ENCODE measurements around the gene GAS1.

GAS1 gene

DNA sequence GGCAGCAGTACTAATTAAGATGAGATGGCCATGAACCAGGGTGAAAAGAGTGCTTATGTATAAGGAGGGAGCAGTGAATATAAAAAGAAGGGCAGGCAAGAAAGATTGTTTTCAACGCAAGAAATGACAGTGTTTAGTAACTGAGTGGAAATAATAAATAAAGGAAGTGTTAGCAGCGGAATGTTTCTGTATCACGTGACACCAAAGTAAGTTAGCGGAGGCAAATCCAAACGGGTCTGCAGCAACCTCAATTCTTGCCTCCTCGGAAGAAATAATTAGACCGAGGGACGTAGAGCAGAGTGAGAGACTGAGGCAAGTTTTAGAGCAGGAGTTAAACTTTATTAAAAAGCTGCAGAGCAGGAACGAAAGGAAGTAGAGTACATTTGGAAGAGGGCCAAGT is 15.4 kb upstream of the GAS1 start:
- DNase-seq (ENCODE audit: low read depth): no peak

- no peak for DNase-seq (ENCODE audit: low read depth)
Measured at GRCh38 chr9:86960938-86961337, 13.6 kb upstream of the GAS1 start.

DNA sequence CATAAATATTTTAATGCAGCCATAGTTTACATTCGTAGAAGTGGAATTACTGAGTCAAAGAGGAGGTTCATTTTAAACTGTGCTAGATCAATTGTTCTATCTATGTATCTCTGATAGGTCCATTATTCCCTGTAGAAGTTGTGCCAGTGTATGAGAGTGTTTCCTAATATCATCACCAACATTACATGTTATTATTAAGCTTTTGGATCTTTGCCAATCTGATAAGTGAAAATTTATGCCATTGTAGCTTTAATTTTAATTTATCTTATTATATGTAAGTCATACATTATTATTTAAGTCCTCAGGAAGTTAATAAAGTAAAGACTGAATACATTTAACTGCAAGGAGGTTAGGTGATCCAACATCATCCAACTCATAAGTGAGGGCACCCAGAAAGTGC is 10.9 kb upstream of the GAS1 start:
- DNase-seq (ENCODE audit: low read depth): no peak

DNA sequence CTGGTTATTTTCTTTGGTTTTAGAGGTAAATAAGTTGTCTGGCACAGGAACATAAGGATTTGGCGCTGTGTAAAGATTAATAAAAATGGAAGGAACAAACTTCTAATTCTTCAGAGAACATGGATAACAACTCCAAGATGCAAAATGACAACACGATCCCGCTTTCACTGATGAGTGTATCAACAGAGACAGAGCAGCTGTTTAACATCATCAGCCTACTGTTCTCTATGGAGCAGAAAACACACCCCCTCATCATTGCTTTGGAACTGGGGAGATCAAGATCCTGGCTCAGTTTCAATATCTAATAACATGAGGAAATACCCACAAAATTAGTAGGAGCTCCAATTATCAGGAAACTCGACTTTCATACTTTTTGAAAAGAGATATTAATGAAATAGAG is 8.3 kb upstream of the GAS1 start:
- no peak for DNase-seq (ENCODE audit: low read depth)

DNA sequence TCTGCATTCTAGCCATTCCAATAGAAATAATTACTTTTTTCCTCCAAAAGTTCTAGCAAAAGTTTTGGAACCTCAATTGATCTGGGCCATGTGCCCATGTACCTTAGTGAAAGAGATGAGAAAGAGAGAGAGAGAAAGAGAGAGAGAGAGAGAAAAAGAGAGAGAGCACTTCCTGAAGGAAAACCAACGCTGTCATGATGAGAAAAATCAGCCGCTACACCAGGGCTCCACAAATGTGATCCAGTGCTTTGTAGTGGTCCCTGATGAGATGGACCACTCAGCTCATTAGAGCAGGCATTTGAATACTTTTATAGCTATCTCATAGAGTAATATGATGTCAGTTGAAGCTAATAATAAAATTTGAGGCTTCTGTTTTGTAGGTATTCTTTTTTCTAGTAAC is 7.7 kb upstream of the GAS1 start:
- DNase-seq (ENCODE audit: low read depth): no peak

- no peak for DNase-seq (ENCODE audit: low read depth)
Measured at GRCh38 chr9:86953181-86953580, 5.9 kb upstream of the GAS1 start.

DNA sequence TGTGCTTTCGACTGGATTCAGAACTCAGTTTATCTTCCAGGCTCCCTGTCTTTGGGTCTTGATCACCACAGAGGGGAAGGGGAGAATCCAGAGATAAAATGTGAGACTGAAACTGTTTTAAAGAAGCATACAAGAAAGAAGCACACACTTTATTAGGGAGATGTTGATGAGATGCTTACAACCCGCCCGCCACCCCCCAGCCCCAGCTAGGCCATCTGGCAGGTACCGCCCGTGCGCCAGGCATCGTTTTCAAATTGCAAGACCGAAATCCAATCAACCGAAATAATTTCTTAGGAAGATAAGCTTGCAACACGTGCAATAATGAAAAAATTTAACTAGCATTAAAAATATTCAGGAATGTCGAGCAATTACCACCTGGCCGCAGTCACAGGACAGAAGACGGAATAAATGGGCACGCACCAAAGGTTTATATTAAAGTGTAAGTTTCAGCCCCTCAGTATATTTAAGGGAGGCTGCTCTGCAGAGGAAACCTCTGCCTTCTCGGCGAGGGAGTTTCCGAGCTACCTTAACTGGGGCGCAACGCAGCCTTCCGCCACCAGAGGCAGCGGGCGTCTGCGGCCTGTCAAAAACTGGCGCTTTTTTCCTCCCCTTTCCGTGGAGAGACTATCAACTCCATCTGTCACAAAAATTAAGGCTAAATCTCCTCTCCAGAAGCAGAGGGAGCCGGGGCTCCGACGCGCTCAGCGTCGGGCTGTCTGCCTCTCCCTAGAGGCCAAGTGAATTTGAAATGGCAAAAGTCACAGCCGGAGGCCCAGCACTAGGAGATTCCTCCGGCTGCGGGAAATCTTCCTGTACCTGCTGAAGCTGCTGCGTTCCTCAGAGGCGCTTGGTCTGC is 996 bp upstream of the GAS1 start:
- peak; percentile 59 for DNase-seq (ENCODE audit: low read depth)

DNA sequence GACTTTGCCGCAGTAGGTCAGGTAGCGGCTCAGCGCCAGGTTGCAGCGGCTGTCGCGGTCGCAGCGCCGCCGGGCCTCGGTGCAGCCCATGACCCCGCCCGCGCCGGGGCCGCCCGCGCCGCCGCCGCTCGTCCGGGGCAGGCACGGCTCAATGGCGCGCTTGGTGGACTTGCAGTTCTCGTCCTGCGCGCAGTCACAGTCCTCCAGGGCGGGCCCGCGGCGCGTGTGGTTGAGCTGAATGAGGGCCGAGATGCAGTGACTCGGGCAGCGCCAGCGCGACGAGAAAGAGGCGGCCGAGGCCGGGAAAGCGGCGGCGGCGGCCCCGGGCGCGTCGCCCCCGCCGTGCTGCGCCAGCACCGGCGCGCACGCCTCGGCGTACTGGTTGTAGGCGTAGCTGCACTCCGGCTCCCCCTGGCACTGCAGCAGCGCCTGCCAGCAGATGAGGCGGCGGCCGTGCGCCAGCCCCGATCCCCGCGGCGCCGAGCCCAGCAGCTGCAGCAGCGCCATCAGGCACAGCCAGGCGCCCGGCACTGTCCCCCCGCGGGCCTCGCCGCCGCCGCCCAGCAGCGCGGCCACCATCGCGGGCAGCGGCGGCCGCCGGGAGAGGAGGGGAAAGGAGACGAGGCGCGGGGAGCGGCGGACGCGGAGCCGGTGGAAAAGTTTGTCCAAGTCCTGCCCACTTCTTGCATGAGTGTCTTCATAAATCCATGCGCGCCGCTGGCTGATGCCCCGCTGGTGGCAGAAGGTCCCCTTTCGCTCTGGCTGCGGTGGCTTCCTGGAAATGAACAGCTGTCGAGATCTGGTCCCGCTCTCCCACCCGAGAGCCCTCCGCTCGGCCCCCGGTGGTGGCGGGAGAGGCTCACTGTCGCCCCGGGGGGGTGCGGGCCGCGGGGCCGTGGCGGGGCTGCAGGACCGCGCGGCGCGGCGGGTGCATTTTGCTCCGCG is 833 bp downstream of the GAS1 start:
- no peak for DNase-seq (ENCODE audit: low read depth)

DNA sequence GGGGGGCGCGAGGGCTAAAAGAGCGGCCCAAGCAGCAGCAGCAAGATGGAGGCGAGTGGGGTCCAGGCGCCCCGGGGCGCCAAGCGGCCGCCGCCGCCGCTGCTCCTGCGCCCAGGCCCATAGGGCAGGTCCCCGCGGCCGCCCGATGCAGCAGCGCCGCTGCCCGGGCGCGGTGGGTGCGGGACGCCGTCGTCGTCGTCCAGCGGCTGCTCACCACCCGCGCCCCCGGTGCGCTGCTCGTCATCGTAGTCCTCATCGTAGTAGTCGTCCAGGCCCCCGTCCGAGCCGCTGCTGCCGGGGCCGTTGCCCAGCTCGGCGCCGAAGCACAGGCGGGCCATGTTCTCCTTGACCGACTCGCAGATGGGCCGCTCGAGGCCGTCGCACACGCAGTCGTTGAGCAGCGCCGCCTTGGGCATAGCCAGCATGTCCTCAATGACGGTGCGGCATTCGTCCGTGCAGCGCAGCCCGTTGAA is 1.5 kb downstream of the GAS1 start:
- DNase-seq (ENCODE audit: low read depth): no peak

DNA sequence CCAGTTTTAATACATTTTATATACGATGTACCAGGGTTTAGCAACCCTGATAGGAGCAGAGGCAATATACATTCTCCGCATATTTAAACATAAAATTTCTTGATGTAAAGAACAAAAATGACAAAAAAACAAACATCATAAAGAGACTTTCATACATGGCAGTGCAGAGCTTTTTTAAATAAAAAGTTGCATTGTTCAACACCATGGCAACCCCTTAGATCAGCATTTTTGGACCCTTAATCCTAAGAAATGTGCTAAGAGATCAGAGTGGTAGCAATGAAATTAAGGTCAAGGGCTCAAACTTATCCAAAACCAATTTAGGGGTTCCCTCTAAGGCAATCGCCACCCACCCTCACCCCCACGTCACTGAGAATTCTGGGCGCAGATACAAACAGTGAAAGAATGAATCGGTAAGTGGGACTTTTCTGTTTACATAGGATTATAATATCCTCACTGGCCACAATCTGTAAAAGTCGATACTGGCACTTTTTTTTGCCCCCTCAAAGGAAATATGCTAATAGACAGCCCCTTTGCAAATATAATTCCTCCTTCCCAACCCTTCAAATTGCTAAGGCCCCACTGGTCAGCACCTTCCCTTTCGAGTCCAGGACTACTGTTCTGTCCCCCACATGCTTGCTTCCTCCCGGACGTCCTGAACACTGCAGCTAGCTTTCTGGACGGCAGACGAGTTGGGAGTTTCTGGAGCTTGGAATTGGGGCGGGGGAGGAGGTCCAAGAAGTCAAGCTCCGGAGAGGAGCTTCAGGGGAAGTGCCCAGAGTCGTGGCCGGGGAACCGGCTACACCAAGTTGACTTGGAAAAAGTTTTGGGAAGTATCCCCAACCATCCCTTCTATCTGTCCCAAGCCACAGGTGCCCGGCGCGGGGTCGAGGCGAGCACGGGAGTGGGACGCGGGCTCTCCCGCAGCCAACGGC is 2.2 kb downstream of the GAS1 start:
- no peak for DNase-seq (ENCODE audit: low read depth)

- no peak for DNase-seq (ENCODE audit: low read depth)
Measured at GRCh38 chr9:86943201-86944113, 3.8 kb downstream of the GAS1 start.

- DNase-seq (ENCODE audit: low read depth): no peak
Measured at GRCh38 chr9:86942281-86943200, 4.8 kb downstream of the GAS1 start.

GRCh38 chr9:86941197-86941596 is 6.1 kb downstream of the GAS1 start:
- DNase-seq (ENCODE audit: low read depth): no peak

DNA sequence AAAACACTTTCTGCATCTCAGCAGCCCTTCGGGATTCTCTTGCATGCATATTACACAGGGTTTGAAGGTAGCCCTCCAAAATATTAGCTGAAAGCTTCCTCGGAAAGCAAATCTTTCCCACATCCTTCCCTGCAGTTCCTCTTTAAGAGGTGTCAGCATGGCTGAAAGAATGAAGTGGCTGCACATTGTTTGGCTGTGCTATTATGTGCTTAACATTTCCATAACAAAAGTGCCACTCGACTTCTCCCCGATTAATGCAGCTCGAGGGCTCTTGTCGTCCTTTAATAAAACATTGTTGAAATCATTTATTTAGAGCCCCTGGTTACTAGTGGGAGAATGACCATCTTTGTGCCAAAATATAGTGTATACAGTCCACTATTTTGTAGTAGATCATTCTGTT is 6.5 kb downstream of the GAS1 start:
- no peak for DNase-seq (ENCODE audit: low read depth)

DNA sequence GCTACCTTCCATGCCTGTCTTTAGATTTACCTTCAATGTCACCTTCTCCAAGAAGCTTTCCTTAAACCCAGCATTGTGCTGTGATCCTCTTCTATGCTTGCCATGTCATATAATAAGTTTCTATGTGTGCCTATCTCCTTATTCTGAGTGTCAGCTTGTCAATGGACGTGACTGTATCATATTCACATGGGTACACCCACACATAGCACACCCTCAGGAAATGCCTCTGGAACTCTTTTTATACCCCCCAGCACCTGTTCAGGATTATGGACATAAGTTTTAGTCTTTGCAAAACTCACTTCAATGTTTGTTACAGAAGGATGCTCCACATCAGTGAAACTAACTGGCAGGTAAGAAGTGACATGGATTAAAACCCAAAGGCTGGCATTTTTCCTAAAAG is 7.4 kb downstream of the GAS1 start:
- DNase-seq (ENCODE audit: low read depth): no peak

- no peak for DNase-seq (ENCODE audit: low read depth)
Measured at GRCh38 chr9:86939321-86939720, 8.0 kb downstream of the GAS1 start.

GRCh38 chr9:86938780-86939179 is 8.5 kb downstream of the GAS1 start:
- DNase-seq (ENCODE audit: low read depth): no peak

GRCh38 chr9:86926145-86926544 is 21.2 kb downstream of the GAS1 start:
- DNase-seq (ENCODE audit: low read depth): peak; percentile 24

DNA sequence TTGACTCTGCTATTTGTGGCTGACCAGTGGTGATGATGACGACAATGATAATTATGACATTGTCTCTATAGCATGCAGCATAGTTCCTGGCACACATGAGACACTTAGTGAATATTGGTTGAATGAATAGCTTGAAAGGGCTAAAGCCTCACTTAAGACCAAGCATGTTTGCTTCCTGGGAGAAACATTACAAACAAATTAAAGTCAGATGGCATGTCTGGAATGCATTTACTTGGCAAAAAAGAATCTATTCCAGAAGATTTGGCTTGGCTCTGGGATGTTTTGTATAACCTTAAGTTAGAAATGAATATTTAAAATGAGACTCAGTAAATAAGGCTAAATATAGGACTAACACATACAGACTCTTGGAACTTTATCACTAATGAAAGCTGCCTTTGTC is 21.6 kb downstream of the GAS1 start:
- peak; percentile 49 for DNase-seq (ENCODE audit: low read depth)

DNA sequence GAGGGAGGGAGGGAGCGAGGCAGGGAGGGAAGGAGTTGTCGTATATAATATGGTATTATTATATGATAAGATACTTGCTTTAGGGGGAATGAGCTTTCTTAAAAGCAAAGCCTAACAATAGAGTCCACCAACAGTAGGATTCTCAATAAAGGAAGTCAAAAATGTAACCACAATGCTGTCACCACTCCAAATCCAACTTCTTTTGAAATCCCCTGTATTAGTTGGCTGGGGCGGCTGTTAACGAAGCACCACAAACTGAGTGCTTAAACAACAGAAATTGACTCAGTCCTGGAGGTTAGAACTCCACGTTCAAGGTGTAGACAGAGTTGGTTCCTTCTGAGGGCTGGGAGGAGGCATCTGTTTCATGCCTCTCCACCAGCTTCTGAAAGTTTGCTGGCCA is 23.1 kb downstream of the GAS1 start:
- peak; percentile 16 for DNase-seq (ENCODE audit: low read depth)

Measured in GM04504 (cell line).